Liver (tissue), 9 donors: ENCODE results near the gene DDR2. TPM values are rescaled to one million over a fixed set of nuclear protein-coding genes. Genes with fewer than 3 reads are reported as not detected.
A peak's percentile ranks its signal among the peaks of the same experiment; 100 is the strongest.
"Not testable (repeated sequence)": the region's sequence is repeated elsewhere in the genome, so short reads cannot be mapped to it uniquely, and the experiment has no call there.

Experiments
- DNase-seq: peaks from one replicate; pipeline ENCODE4 v3.0.0-alpha.2; 2017; ENCODE audit warnings: low spot score
- H3K27ac ChIP-seq, 2 donors: one replicate each; pipeline ENCODE4 v1.7.0; 2013; ENCODE audit warnings: inconsistent platforms in 2 of 2, low read length in 2 of 2, control low read depth in 1 of 2, low read depth in 1 of 2, mild to moderate bottlenecking in 1 of 2
- H3K27me3 ChIP-seq, 4 donors: one replicate each; pipeline versions ENCODE4 v1.6.1 to v1.7.0; 2013; ENCODE audit warnings: low read length in 3 of 4, inconsistent platforms in 1 of 4, mild to moderate bottlenecking in 1 of 4, moderate library complexity in 1 of 4; ENCODE audit not compliant: control insufficient read depth in 4 of 4, insufficient read depth in 4 of 4
- H3K36me3 ChIP-seq, 4 donors: one replicate each; pipeline versions ENCODE4 v1.6.1 to v1.7.0; 2013; ENCODE audit warnings: low read length in 3 of 4, mild to moderate bottlenecking in 3 of 4, low read depth in 1 of 4, moderate library complexity in 1 of 4; ENCODE audit not compliant: control insufficient read depth in 4 of 4, insufficient read depth in 3 of 4
- H3K4me1 ChIP-seq, 4 donors: one replicate each; pipeline versions ENCODE4 v1.6.1 to v1.7.0; 2013; ENCODE audit warnings: low read length in 3 of 4, mild to moderate bottlenecking in 3 of 4, moderate library complexity in 1 of 4; ENCODE audit not compliant: control insufficient read depth in 4 of 4, insufficient read depth in 4 of 4
- H3K4me3 ChIP-seq, 3 donors: one replicate each; pipeline versions ENCODE4 v1.6.1 to v1.7.0; 2013; ENCODE audit warnings: low read length in 3 of 3, control low read depth in 1 of 3, low read depth in 1 of 3, mild to moderate bottlenecking in 1 of 3
- H3K9ac ChIP-seq, 2 donors: one replicate each; pipeline ENCODE4 v1.7.0; 2013; ENCODE audit warnings: low read length in 2 of 2, mild to moderate bottlenecking in 2 of 2, moderate library complexity in 2 of 2, control low read depth in 1 of 2, low read depth in 1 of 2
- H3K9me3 ChIP-seq, 4 donors: one replicate each; pipeline versions ENCODE4 v1.6.1 to v1.7.0; 2013; ENCODE audit warnings: low read length in 3 of 4; ENCODE audit not compliant: control insufficient read depth in 4 of 4
- EGR1 ChIP-seq, 2 donors: IDR thresholded peaks; 2 replicates each; pipeline ENCODE4 v1.6.1; 2016 to 2018; ENCODE audit warnings: antibody characterized with exemption in 2 of 2, low read depth in 2 of 2
- FOXA1 ChIP-seq: IDR thresholded peaks from 2 replicates; pipeline ENCODE4 v1.6.1; 2016; ENCODE audit warnings: antibody characterized with exemption
- GABPA ChIP-seq, 2 donors: IDR thresholded peaks in 1 of 2; conservative IDR thresholded peaks in 1 of 2; 2 replicates each; pipeline ENCODE4 v1.6.1; 2016; ENCODE audit warnings: antibody characterized with exemption in 2 of 2, mild to moderate bottlenecking in 1 of 2, moderate library complexity in 1 of 2
- HNF4A ChIP-seq, 2 donors: conservative IDR thresholded peaks; 2 replicates each; pipeline ENCODE4 v1.6.1; 2016; ENCODE audit warnings: antibody characterized with exemption in 2 of 2, mild to moderate bottlenecking in 2 of 2
- HNF4G ChIP-seq: IDR thresholded peaks from 2 replicates; pipeline ENCODE4 v1.6.1; 2016; ENCODE audit warnings: antibody characterized with exemption
- JUND ChIP-seq, 2 donors: IDR thresholded peaks; 2 replicates each; pipeline ENCODE4 v1.6.1; 2016; ENCODE audit warnings: antibody characterized with exemption in 2 of 2
- NR2F2 ChIP-seq: IDR thresholded peaks from 2 replicates; pipeline ENCODE4 v1.6.1; 2016; ENCODE audit warnings: antibody characterized with exemption
- RAD21 ChIP-seq, 2 donors: IDR thresholded peaks; 2 replicates each; pipeline ENCODE4 v1.6.1; 2016; ENCODE audit warnings: antibody characterized with exemption in 2 of 2, mild to moderate bottlenecking in 2 of 2
- REST ChIP-seq: IDR thresholded peaks from 2 replicates; pipeline ENCODE4 v1.6.1; 2016; ENCODE audit warnings: antibody characterized with exemption, mild to moderate bottlenecking
- RXRA ChIP-seq, 2 donors: IDR thresholded peaks; 2 replicates each; pipeline ENCODE4 v1.6.1; 2017 to 2018; ENCODE audit warnings: antibody characterized with exemption in 2 of 2, mild to moderate bottlenecking in 1 of 2
- SP1 ChIP-seq: IDR thresholded peaks from 2 replicates; pipeline ENCODE4 v1.6.1; 2018; ENCODE audit warnings: antibody characterized with exemption, mild to moderate bottlenecking
- TAF1 ChIP-seq: conservative IDR thresholded peaks from 2 replicates; pipeline ENCODE4 v1.6.1; 2016; ENCODE audit warnings: antibody characterized with exemption, mild to moderate bottlenecking
- YY1 ChIP-seq: IDR thresholded peaks from 2 replicates; pipeline ENCODE4 v1.6.1; 2016; ENCODE audit warnings: antibody characterized with exemption, mild to moderate bottlenecking
- ZBTB33 ChIP-seq: IDR thresholded peaks from 2 replicates; pipeline ENCODE4 v1.6.1; 2016; ENCODE audit warnings: antibody characterized with exemption
- WGBS: extraction: QIAGEN DNeasy Blood & Tissue Kit; methylation state at CpG from one replicate; pipeline ENCODE4 v1.1.7; 2013; 5-methylcytosine and 5-hydroxymethylcytosine counted together
- polyA plus RNA-seq, 2 donors: library from polyadenylated mRNA; stranded (reverse) in 1 of 2; unstranded in 1 of 2; fragments of 200-250 nt in 1 of 2; fragments of >200 nt in 1 of 2; fragmentation: Nextera tagmentation in 1 of 2; extraction: Ambion mirVana in 1 of 2; gene quantifications; one replicate each; pipeline versions ENCODE4 v1.2.1 to v1.2.3, GENCODE V29; 2013 to 2015
- total RNA-seq, 2 donors: library from RNA; depleted of rRNA; stranded (reverse); fragments of >200 nt; gene quantifications; one replicate each; pipeline ENCODE4 v1.2.3, GENCODE V29; 2014
- TF ChIP-seq, protein P1 (sequence below): IDR thresholded peaks from 2 replicates; pipeline ENCODE4 v1.6.1; 2016; ENCODE audit warnings: antibody characterized with exemption
- donor health status: healthy.
- donor health status: healthy.
- donor health status: healthy.
- donor health status: healthy.
- donor health status: healthy.

The DDR2 gene
- total and polyA plus RNA-seq, 4 donors = 1.2 to 6.4 (median 2.1) TPM

- H3K27ac ChIP-seq = no peak overlapping the region
- DNase-seq = no peak
- TF ChIP-seq HNF4A (conservative IDR thresholded peaks at IDR 0.05) (no peak), ZBTB33 (no peak), HNF4G (no peak), FOXA1 (no peak), NR2F2 (no peak), RXRA (IDR thresholded peaks at IDR 0.05) (no peak), EGR1 (IDR thresholded peaks at IDR 0.05; ENCODE audit: low read depth in 2 of 2) (no peak), TAF1 (no peak)
- H3K9me3 ChIP-seq = no peaks in the 10 kb centered on the region
- H3K9ac ChIP-seq = no peak overlapping the region
- peaks cover 0 to 4% (median under 1%) of the 10 kb centered on the region in 4 donors for H3K4me1 ChIP-seq
- no peak overlapping the region for H3K4me3 ChIP-seq
- WGBS = 88% methylated on average over 2 of the region's 2 CpGs
- no peaks in the 10 kb centered on the region for H3K36me3 ChIP-seq
- H3K27me3 ChIP-seq = no peaks in the 10 kb centered on the region
Measured at GRCh38 chr1:162728573-162728972, 96.3 kb downstream of the DDR2 start.

- no CpG with 5 or more reads among the region's 1 CpG for WGBS
- H3K9ac ChIP-seq, H3K27me3 ChIP-seq, H3K4me1 ChIP-seq, H3K9me3 ChIP-seq, H3K27ac ChIP-seq, H3K36me3 ChIP-seq, DNase-seq, H3K4me3 ChIP-seq: not testable (repeated sequence)
Measured at GRCh38 chr1:162729195-162729774, 97.0 kb downstream of the DDR2 start.

DNA sequence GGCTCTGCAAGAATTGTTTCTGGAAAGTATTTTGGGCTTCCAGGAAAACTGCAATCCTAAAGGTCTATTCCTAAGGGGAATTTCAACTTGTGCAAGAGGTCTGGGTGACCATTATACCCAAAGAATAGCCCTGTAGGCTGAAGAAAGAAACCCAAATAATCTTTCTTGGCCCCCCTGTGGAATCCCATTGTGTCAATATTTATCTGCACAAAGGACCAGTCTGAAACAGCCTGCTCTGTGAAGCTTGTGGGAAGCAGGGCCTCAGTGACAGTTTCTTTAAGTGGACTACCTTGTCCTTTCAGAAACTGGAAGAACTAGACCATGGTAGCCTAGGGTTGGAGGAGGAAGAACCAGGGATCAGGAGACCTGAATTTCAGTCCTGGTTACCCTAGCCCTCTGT, 99.8 kb downstream of the DDR2 start:
- Histone ChIP-seq H3K9ac (no peak overlapping the region), H3K4me1 (peaks cover 0 to 4% (median under 1%) of the 10 kb centered on the region in 4 donors), H3K36me3 (no peaks in the 10 kb centered on the region), H3K9me3 (no peaks in the 10 kb centered on the region), H3K27ac (peak overlapping the region in 1 of 2 donors; percentile 33), H3K4me3 (no peak overlapping the region), H3K27me3 (no peaks in the 10 kb centered on the region)
- no peak for TF ChIP-seq SP1
- no peak for DNase-seq

GRCh38 chr1:162732566-162733335, 100.5 kb downstream of the DDR2 start:
- H3K9me3 ChIP-seq = no peaks in the 10 kb centered on the region
- no peak for DNase-seq
- no peaks in the 10 kb centered on the region for H3K27me3 ChIP-seq
- peak overlapping the region in 1 of 2 donors; percentile 50 for H3K27ac ChIP-seq
- H3K4me3 ChIP-seq = no peak overlapping the region
- H3K36me3 ChIP-seq = no peaks in the 10 kb centered on the region
- H3K9ac ChIP-seq = no peak overlapping the region
- 71% methylated on average over 8 of the region's 8 CpGs for WGBS
- H3K4me1 ChIP-seq = peaks cover 0 to 4% (median under 1%) of the 10 kb centered on the region in 4 donors
- TF ChIP-seq YY1 = no peak
- TF ChIP-seq REST = no peak
- no peak for TF ChIP-seq GABPA (IDR thresholded peaks at IDR 0.05 in 1 of 2, conservative IDR thresholded peaks at IDR 0.05 in 1 of 2)
- peak; percentile 7 for TF ChIP-seq SP1
- no peak for TF ChIP-seq NR2F2
- TF ChIP-seq, protein P1, sequence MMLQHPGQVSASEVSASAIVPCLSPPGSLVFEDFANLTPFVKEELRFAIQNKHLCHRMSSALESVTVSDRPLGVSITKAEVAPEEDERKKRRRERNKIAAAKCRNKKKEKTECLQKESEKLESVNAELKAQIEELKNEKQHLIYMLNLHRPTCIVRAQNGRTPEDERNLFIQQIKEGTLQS = no peak
- TF ChIP-seq FOXA1 = no peak
- TF ChIP-seq RAD21 (IDR thresholded peaks at IDR 0.05) = peak in 1 of 2 donors; percentile 16
- no peak for TF ChIP-seq HNF4G
- no peak for TF ChIP-seq HNF4A (conservative IDR thresholded peaks at IDR 0.05)
- no peak for TF ChIP-seq JUND (IDR thresholded peaks at IDR 0.05)
- TF ChIP-seq TAF1 = no peak
